Gastroesophageal sphincter (tissue), 4 donors: Measurements from ENCODE around the gene F2R. TPM values are rescaled to one million over a fixed set of nuclear protein-coding genes. Genes with fewer than 3 reads are reported as not detected.

ENCODE experiments used
- ATAC-seq: fragments of 150-250 bp; one replicate; pipeline ENCODE4 v1.9.1; 2016; ENCODE audit warnings: mild to moderate bottlenecking, moderate library complexity
- H3K27ac ChIP-seq, 4 donors: fragments of 200-600 bp; sonication (generic) in 3 of 4; 1 replicate in 3 of 4; 2 replicates in 1 of 4; pipeline ENCODE4 v1.5.1; 2016 to 2019
- H3K27me3 ChIP-seq: fragments of 200-600 bp; sonication (generic); one replicate; pipeline ENCODE4 v1.5.1; 2019
- H3K36me3 ChIP-seq, 2 donors: fragments of 200-600 bp; sonication (generic); one replicate each; pipeline ENCODE4 v1.5.1; 2019; ENCODE audit warnings: control low read depth in 1 of 2
- H3K4me1 ChIP-seq, 3 donors: fragments of 200-600 bp; sonication (generic); 1 replicate in 2 of 3; 2 replicates in 1 of 3; pipeline ENCODE4 v1.5.1; 2016 to 2019; ENCODE audit warnings: control low read depth in 2 of 3
- H3K4me3 ChIP-seq, 2 donors: fragments of 200-600 bp; sonication (generic); one replicate each; pipeline ENCODE4 v1.5.1; 2019; ENCODE audit warnings: mild to moderate bottlenecking in 1 of 2, moderate library complexity in 1 of 2
- H3K9me3 ChIP-seq, 3 donors: fragments of 200-600 bp; sonication (generic); one replicate each; pipeline ENCODE4 v1.5.1; 2017 to 2019; ENCODE audit warnings: control low read depth in 2 of 3
- EP300 ChIP-seq: sonication (generic); formaldehyde crosslinking; IDR thresholded peaks from one replicate; pipeline ENCODE4 v1.6.1; 2017; ENCODE audit warnings: antibody characterized with exemption, mild to moderate bottlenecking
- POLR2A ChIP-seq, 2 donors: fragments of 450-650 bp; IDR thresholded peaks; one replicate each; pipeline ENCODE4 v1.6.1; 2017; ENCODE audit warnings: antibody characterized with exemption in 2 of 2, mild to moderate bottlenecking in 2 of 2, moderate library complexity in 1 of 2
- POLR2AphosphoS5 ChIP-seq: sonication (generic); formaldehyde crosslinking; IDR thresholded peaks from one replicate; pipeline ENCODE4 v1.6.1; 2017; ENCODE audit warnings: antibody characterized with exemption
- WGBS, 2 donors: methylation state at CpG; one replicate each; pipeline ENCODE4 v1.1.5; 2018; ENCODE audit warnings: low coverage in 1 of 2; 5-methylcytosine and 5-hydroxymethylcytosine counted together
- total RNA-seq, 4 donors: library from RNA; depleted of rRNA; stranded (reverse); fragments of >200 nt; gene quantifications; one replicate each; pipeline ENCODE4 v1.1.0, GENCODE V29; 2016
- TF ChIP-seq, protein P1 (sequence below), 4 experiments: fragments of 200-600 bp in 2 of 4; fragments of 450-650 bp in 2 of 4; sonication (generic) in 1 of 4; IDR thresholded peaks; one replicate each; pipeline ENCODE4 v1.5.1; 2017 to 2019; ENCODE audit warnings: antibody characterized with exemption in 4 of 4, mild to moderate bottlenecking in 2 of 4, moderate library complexity in 2 of 4

The F2R gene
- total RNA-seq, 4 donors from 2014 or later: 7.5 to 20.9 (median 11.3) TPM

DNA sequence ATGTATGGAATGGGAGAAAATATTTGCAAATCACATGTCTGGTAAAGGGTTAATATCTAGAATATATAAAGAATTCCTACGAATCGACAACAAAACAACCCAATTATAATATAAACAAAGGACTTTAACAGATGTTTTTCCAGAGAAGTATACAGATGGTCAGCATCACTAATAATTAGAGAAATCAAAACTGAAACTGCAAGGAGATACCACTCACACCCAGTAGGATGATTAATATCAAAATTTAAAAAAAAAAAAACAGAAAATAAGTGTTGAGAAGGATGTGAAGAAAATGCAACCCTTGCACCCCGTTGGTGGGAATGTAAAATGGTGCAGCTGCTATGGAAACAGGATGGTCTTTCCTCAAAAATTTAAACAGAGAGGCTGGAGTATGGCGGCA lies 34.6 kb upstream of the F2R start:
- no peak for ATAC-seq
- Histone ChIP-seq H3K4me1 (no peaks in the 10 kb centered on the region), H3K27ac (no peak overlapping the region), H3K4me3 (no peak overlapping the region), H3K36me3 (no peaks in the 10 kb centered on the region), H3K27me3 (no peaks in the 10 kb centered on the region), H3K9me3 (no peaks in the 10 kb centered on the region)
- TF ChIP-seq, protein P1, sequence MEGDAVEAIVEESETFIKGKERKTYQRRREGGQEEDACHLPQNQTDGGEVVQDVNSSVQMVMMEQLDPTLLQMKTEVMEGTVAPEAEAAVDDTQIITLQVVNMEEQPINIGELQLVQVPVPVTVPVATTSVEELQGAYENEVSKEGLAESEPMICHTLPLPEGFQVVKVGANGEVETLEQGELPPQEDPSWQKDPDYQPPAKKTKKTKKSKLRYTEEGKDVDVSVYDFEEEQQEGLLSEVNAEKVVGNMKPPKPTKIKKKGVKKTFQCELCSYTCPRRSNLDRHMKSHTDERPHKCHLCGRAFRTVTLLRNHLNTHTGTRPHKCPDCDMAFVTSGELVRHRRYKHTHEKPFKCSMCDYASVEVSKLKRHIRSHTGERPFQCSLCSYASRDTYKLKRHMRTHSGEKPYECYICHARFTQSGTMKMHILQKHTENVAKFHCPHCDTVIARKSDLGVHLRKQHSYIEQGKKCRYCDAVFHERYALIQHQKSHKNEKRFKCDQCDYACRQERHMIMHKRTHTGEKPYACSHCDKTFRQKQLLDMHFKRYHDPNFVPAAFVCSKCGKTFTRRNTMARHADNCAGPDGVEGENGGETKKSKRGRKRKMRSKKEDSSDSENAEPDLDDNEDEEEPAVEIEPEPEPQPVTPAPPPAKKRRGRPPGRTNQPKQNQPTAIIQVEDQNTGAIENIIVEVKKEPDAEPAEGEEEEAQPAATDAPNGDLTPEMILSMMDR (IDR thresholded peaks at IDR 0.05): no peak
- no peak for TF ChIP-seq POLR2AphosphoS5
- no peak for TF ChIP-seq POLR2A (IDR thresholded peaks at IDR 0.05)
- TF ChIP-seq EP300: no peak
- 56 to 57% methylated on average over 4 of the region's 4 CpGs for WGBS, 2 donors

DNA sequence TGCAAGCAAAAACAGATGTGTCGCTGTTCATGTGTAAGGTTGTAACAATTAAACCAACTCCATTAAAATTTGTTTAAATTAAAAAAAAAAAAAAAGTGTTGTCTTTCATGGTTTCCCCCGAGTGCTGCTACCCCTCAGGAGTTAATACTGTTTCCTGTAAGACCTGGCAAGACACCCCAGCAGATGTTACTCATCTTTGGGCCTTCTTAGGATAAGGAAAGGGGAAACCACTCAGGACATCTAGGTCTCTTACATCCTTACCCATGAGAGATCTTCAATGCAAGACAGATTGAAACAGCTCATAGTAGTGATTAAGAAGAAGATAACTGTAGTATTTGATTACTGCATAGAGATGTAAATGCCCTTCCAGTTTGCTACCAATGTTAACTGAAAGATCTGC lies 33.5 kb upstream of the F2R start:
- ATAC-seq: no peak
- TF ChIP-seq POLR2A (IDR thresholded peaks at IDR 0.05) (no peak), EP300 (no peak), POLR2AphosphoS5 (no peak)
- TF ChIP-seq, protein P1 (IDR thresholded peaks at IDR 0.05): no peak
- 66 to 67% methylated on average over 2 of the region's 2 CpGs for WGBS, 2 donors
- Histone ChIP-seq H3K27ac (no peak overlapping the region), H3K36me3 (no peaks in the 10 kb centered on the region), H3K9me3 (no peaks in the 10 kb centered on the region), H3K27me3 (no peaks in the 10 kb centered on the region), H3K4me1 (no peaks in the 10 kb centered on the region), H3K4me3 (no peak overlapping the region)

DNA sequence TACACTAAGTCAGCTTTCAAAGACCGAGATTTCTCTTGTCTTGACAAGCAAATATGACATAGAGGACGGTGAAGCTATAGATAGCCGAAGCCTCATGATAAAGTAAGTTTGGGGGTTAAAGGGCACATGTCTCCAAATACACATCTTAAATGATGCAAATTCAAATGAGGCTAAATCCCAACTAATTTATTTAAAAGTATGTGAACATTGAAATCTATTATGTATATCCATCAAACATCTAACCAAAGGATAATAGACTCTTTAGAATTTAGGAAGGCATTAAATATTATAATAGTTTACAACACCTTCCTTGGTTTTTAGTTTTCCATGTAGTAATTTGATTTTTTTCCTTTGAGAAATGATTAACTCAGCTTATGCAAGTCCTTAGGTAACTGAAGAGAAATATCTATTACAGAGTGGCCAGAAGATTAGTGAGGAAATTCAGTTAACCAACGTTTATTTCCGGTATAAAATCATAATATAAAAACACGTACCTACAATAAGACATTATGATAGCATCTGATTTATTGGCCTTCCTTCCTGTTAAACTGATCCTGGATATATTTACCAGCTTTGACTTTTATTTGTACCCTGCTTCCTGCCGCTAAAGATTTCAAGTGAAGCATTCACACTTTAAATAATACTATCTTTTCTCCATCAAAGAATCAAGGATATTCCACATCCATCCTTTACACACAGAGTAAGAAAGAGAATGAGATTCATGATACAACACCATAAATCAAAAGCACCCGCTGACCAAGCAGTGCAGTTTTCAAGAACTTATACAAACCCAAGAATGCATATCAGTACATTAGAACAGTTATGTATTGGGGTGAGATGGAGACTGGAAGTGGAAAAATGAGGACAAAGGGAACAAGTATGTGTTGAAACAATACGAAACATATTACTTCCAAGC lies 31.9 kb upstream of the F2R start:
- H3K4me1 ChIP-seq: no peaks in the 10 kb centered on the region
- no peaks in the 10 kb centered on the region for H3K36me3 ChIP-seq
- ATAC-seq: no peak
- H3K9me3 ChIP-seq: no peaks in the 10 kb centered on the region
- TF ChIP-seq, protein P1 (IDR thresholded peaks at IDR 0.05): no peak
- TF ChIP-seq POLR2A (IDR thresholded peaks at IDR 0.05) (no peak), POLR2AphosphoS5 (no peak), EP300 (no peak)
- H3K27ac ChIP-seq: no peak overlapping the region
- no peak overlapping the region for H3K4me3 ChIP-seq
- WGBS, 2 donors: 78 to 79% methylated on average over 9 of the region's 9 CpGs
- H3K27me3 ChIP-seq: no peaks in the 10 kb centered on the region

DNA sequence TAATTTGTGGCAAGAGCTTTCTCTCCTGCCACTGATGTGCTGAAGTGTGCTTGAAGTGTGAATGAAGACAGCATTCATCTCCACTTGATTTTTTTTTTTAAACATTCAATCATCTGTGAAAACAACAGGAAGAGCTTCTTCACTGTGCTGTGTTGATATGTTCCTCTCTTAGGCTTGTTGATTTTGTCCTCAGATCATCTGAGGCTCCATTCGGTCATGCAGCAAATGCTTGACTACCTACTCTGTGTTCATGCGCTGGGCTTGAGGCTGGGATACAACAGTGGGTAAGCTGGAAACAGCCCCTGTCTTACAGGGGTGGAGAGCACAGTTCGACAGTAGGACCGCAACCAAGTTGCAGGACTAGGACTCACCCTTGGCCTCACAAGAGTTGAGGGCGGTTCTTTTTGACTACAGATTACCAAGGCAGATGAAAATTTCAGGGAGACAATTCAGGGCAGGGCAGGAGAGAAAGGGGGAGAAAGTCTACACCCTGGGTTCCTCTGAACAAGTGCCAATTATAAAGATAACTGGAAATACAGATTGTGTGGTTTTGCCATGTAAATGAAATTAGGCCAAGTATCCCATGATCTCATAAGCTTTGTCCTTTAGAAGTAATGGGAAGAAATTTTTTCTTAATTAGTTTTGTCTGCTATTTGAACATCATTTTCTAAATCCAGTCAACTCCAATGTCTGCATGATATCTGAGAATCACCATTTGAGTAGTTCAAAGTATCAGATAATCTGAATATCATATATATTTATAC lies 31.0 kb upstream of the F2R start:
- no peaks in the 10 kb centered on the region for H3K36me3 ChIP-seq
- H3K4me1 ChIP-seq: no peaks in the 10 kb centered on the region
- H3K27ac ChIP-seq: no peak overlapping the region
- H3K9me3 ChIP-seq: no peaks in the 10 kb centered on the region
- no peak overlapping the region for H3K4me3 ChIP-seq
- H3K27me3 ChIP-seq: no peaks in the 10 kb centered on the region
- ATAC-seq: no peak
- WGBS, 2 donors: 83 to 100% methylated on average over 1 to 3 of the region's 5 CpGs
- TF ChIP-seq POLR2A (IDR thresholded peaks at IDR 0.05) (no peak), POLR2AphosphoS5 (no peak), EP300 (no peak)
- TF ChIP-seq, protein P1 (IDR thresholded peaks at IDR 0.05): no peak
